GM19438 (cell line): ENCODE measurements around the gene STOM.
"Not testable (repeated sequence)": the region's sequence is repeated elsewhere in the genome, so short reads cannot be mapped to it uniquely, and the experiment has no call there.

ENCODE experiments used
- ATAC-seq: cut with Tn5 transposase; IDR thresholded peaks from one replicate; pipeline ENCODE4 v1.9.1; 2021; ENCODE audit warnings: low read depth; ENCODE audit not compliant: unreplicated experiment

STOM gene

GRCh38 chr9:121303456-121304451 lies 66.3 kb downstream of the STOM start:
- ATAC-seq, result no peak

GRCh38 chr9:121302786-121303185 lies 67.3 kb downstream of the STOM start:
- ATAC-seq, result no peak

DNA sequence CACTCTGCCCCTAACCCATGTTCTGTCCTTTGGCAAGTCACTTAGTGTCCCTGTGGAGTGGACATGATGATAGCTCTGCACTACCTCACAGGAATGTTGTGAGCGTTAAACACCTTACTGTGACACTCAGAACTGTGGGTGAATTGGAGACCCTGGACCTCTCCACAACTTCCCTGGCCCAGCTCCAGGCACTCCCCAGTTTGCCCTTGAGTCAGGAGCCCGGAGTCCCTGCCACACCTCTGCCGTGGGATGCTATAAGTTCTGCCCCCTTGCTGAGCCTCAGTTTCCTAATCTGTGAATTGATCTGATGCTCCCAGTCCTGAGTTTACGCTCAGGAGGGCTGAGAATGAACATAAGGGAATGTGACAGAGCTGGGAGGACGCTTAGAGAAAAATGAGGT lies 67.7 kb downstream of the STOM start:
- ATAC-seq, result no peak

DNA sequence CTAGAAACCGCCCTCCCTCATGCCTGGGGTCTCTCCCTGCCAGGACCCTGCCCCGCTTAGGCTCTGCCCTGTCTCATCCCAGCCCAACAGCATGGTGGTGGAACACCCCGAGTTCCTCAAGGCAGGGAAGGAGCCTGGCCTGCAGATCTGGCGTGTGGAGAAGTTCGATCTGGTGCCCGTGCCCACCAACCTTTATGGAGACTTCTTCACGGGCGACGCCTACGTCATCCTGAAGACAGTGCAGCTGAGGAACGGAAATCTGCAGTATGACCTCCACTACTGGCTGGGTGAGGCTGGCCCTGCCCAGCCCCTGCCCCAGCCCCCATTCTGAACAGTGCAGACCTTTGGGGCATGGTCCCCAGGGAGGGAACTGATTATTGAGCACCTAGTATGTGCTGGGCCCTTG lies 68.2 kb downstream of the STOM start:
- no peak for ATAC-seq

DNA sequence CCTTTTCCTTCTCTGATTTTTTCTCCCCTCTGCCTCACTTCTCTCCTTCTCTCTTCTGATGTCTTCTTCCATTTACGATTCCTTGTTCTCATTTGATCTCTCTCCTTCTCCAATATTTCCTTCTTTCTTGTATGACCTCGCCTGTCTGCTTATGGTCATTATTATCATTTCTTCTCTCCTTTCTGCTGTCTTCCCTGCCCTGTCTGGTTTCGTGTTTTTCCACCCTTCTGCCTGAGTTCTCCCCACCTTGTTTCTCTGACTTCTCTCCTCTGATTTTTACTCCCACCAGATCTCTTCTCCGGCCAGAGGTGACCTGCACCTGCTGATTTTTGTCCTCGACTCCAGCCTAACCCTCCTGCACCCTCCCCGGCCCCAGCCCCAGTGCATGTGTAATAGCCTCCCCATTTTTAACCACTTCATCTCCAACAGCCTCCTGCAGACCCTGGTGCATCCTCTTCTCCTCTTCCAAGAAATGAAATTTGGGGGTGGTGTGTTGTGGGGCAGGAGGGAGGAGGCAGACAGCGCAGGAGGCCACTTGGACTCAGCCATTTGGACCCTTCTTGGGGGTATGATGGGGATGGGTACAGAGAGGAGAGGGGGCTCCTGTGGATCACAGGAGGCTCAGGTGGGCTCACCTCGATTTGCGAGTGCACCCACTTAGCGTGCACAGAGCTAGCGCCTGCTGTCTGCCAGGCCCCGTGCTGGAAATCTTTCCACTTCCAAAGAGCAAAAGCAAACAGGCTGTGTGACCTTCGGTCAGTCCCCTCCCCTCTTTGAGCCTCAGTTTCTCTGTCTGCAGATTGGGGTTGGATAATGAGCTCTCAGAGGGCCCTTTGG lies 69.5 kb downstream of the STOM start:
- no peak for ATAC-seq

DNA sequence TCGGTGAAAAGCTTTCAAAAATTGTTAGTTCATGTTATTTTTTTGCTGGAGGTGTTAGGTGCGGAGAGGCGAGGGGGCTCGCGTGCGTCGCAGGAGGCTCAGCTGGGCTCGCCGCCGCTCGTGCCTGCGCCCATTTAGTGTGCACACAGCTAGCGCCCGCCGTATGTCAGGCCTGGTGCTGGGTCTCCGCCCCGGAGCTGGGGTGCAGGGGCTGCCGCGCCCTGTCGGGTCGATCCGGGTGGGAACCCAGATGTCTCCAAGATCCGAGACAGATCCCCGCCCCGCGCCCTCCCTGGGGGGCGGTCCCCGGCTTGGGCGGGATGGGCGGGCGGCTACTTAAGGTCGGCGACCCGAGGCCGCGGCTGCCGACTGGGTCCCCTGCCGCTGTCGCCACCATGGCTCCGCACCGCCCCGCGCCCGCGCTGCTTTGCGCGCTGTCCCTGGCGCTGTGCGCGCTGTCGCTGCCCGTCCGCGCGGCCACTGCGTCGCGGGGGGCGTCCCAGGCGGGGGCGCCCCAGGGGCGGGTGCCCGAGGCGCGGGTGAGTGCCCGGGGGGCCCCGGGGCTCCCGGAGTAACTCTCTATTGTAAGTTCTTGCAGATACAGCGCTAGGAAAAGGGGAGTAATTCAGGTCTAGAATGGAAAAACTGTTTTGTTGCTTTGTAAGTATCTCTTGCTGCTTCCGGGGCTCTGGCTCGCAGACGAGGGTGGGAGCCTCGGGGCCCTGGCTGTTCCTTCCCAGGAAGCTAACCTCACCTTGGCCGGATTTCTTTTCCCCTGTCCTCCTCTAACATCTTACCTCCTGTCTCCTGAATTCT lies 70.4 kb downstream of the STOM start:
- ATAC-seq, result no peak

- ATAC-seq, result no peak
These were observed 71.2 kb downstream of the STOM start for GRCh38 chr9:121298689-121299466.

DNA sequence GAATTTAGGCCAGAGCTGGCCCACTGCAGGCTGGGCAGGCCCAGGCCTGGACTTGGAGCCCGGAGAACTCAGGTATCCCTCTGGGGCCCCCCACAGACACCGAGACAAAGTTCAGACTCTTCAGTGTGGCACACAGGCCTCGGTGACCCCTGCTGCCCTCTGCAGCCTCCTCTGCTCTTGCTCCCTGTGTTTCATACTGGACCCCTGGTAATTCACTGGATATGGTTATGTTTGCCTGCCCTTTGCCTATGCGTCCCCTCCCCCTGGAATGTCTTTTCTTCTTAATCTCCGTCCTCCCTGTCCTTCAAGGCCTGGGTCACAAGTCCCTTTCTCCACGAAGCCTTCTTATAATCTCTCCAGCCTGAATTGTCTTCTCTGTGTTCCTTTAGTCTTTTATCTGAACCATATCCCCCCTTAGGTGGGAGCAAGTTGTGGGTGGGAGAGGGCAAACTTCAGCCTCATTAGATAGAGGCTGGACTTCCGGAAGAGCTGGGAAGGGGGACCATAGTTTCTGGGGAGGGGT lies 72.0 kb downstream of the STOM start:
- ATAC-seq, result no peak

DNA sequence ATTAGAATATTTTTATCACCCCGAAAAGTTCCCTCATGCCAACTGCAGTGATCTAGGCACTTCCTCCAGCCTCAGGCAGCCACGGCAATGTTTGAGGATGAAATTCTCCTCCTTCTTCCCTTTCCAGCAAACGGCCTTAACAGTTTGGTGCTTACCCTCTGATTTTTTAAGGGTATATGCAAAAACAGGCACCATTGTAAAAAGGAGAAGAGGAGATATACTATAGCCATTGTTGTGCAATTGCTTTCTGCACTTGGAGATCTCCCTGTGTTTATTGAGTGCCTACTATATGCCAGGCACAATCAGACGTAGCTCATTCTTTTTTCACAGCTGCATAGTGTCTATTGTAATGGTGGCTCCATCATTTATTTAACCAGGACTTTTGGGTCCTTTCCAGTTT lies 72.7 kb downstream of the STOM start:
- ATAC-seq, result no peak

- no peak for ATAC-seq
These were observed 73.6 kb downstream of the STOM start for GRCh38 chr9:121296213-121297127.

GRCh38 chr9:121295662-121296191 lies 74.3 kb downstream of the STOM start:
- ATAC-seq, result no peak

GRCh38 chr9:121294866-121295661 lies 75.0 kb downstream of the STOM start:
- ATAC-seq, result no peak

DNA sequence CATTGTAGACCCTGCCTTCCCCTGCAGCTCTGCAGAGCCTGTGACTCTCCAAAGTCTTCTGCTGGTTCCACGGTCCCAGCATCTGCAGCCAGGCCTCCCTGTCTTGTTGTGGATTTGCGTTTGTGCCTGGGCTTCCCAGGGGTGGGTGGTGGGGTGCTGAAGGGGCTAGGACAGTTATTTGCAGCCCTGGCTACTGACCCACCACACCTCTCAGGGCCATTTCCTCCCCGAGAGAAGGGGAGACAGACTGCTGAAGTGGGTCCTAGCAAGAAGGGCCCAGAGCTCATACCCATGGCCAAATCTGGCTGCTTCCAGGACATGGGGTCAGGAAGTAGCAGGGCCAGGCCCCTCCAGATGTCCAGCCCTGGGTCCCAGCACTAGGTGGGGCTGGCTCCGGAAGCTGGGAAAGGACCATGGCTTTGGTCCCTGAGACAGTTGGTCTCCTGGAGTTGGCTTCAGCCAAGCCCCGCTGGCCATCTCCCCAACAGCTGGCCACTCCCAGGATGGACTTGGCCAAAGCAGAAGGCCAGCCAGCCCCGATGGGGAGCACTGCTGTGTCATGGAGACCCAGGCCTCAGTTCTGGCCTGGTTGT lies 75.8 kb downstream of the STOM start:
- ATAC-seq, result no peak

DNA sequence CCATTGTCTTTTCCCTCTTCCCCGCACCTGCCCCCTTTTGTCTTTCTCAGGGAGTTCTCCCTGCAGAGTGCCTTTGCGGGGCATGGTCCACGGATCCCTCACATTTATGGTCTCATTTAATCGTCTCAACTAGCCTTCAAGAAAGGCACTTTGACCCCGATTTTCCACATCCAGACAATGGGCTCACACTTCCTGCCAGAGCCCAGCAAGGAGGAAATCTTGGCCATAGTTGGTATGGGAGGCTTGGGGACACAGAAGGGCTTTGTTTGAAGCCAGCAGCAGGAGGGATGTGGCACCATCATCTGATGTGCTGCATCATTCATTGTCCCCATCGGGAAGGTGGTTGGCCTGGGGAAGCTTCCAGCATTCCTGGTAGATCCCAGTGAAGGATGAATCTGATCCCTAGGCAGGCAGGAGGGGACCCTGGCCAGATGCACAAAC lies 77.2 kb downstream of the STOM start:
- no peak for ATAC-seq

GRCh38 chr9:121292051-121292450 lies 78.0 kb downstream of the STOM start:
- no peak for ATAC-seq

DNA sequence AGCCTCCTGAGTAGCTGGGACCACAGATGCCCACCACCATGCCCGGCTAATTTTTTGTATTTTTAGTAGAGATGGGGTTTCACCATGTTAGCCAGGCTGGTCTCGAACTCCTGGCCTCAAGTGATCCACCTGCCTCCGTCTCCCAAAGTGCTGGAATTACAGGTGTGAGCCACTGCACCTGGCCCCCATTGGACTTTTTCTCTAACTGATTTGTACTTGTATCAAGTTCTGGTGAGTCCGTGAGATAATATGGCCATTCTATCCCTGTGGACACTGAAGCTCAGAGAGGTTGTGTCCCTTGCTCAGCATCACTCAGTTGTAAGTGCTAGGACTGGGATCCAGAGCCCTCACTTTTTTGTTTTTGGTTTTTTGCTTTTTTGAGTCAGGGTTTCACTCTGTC lies 78.5 kb downstream of the STOM start:
- ATAC-seq, result not testable (repeated sequence)

DNA sequence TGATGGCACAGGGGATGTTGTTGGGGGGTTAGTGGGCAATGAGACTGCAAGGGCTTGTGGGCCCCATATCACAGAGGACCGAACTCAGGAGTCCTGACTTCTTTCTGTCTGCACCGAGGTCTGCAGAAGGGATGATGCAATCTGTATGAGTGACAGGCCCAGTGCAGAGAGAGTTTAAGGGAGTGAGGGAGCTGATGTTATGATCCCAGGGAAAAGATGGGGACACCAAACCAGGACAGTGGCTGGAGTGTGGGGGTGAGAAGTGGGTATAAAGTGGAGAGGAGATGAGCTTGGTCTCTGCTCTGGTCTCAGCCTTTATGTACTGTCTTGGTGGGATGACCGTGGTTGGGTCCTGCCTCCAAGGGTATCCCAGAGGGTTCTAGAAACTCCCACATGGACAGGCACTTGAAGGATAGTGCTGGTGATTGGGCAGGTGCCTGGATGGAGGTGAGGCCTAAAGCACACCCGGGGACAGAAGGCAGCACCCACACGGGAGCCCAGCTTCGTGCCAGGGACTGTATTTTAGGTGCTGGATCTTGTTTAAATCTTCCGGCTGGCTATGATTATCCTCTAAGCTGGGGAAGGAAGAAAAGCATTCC lies 80.2 kb downstream of the STOM start:
- ATAC-seq, result no peak
